Measurements from ENCODE around the gene KNSTRN.

DNA sequence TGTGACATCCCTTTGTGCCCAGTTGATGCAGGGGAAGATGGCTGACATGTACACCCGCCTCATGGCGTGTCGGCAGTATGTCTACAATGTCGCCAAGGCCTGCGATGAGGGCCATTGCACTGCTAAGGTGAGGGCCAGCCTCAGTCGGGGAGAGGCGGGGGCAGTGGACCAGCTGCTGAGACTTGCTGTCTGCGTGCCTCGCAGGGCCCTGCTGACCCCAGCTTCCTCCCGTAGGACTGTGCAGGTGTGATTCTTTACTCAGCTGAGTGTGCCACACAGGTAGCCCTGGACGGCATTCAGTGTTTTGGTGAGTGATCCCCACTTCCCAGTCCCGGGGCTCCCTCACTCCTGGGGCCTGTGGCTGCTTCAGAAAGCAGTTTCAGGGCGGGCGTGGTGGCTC lies 33.5 kb downstream of the KNSTRN start:
- TF ChIP-seq, protein P1, sequence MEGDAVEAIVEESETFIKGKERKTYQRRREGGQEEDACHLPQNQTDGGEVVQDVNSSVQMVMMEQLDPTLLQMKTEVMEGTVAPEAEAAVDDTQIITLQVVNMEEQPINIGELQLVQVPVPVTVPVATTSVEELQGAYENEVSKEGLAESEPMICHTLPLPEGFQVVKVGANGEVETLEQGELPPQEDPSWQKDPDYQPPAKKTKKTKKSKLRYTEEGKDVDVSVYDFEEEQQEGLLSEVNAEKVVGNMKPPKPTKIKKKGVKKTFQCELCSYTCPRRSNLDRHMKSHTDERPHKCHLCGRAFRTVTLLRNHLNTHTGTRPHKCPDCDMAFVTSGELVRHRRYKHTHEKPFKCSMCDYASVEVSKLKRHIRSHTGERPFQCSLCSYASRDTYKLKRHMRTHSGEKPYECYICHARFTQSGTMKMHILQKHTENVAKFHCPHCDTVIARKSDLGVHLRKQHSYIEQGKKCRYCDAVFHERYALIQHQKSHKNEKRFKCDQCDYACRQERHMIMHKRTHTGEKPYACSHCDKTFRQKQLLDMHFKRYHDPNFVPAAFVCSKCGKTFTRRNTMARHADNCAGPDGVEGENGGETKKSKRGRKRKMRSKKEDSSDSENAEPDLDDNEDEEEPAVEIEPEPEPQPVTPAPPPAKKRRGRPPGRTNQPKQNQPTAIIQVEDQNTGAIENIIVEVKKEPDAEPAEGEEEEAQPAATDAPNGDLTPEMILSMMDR (IDR thresholded peaks at IDR 0.05): no peak
- TF ChIP-seq EZH2phosphoT487 (IDR thresholded peaks at IDR 0.05): no peak
